Mesothelial cell of epicardium (in vitro differentiated cells): Measurements from ENCODE around the gene OR5K1. TPM values are rescaled to one million over a fixed set of nuclear protein-coding genes. Genes with fewer than 3 reads are reported as not detected.

Experiments
- DNase-seq, 2 experiments: peaks; one replicate each; pipeline ENCODE4 v3.0.0; 2021; ENCODE audit warnings: low spot score in 2 of 2; ENCODE audit not compliant: unreplicated experiment in 2 of 2
- H3K27ac Mint-ChIP-seq: 2 replicates; pipeline ENCODE4 v1.8.0; 2021; ENCODE audit warnings: mixed read lengths
- H3K27me3 Mint-ChIP-seq: 2 replicates; pipeline ENCODE4 v1.8.0; 2021; ENCODE audit warnings: low read depth, mixed read lengths
- H3K36me3 Mint-ChIP-seq: 2 replicates; pipeline ENCODE4 v1.8.0; 2021; ENCODE audit warnings: mixed read lengths
- H3K4me1 Mint-ChIP-seq: 2 replicates; pipeline ENCODE4 v1.8.0; 2021; ENCODE audit warnings: mixed read lengths
- H3K4me3 Mint-ChIP-seq: 2 replicates; pipeline ENCODE4 v1.8.0; 2021; ENCODE audit warnings: mild to moderate bottlenecking, moderate library complexity, mixed read lengths
- H3K9me3 Mint-ChIP-seq: 2 replicates; pipeline ENCODE4 v1.8.0; 2021; ENCODE audit warnings: mixed read lengths
- CTCF ChIP-seq: fragments of 200-600 bp; sonication (generic); IDR thresholded peaks from one replicate; pipeline ENCODE4 v1.5.0; 2021; ENCODE audit warnings: antibody characterized with exemption; ENCODE audit not compliant: unreplicated experiment
- total RNA-seq: library from RNA; stranded (reverse); gene quantifications from 3 replicates; pipeline ENCODE4 v1.2.1, GENCODE V29; 2021

Gene OR5K1
- total RNA-seq, 1 donor from 2014 or later, result not detected

GRCh38 chr3:98449606-98450193 is 13.3 kb upstream of the OR5K1 start:
- no peak for DNase-seq
- Mint-ChIP-seq H3K27me3 (no peaks in the 10 kb centered on the region), H3K4me1 (no peaks in the 10 kb centered on the region), H3K36me3 (no peaks in the 10 kb centered on the region), H3K9me3 (peaks cover 3% of the 10 kb centered on the region), H3K27ac (no peak overlapping the region), H3K4me3 (no peak overlapping the region)
- no peak for TF ChIP-seq CTCF

DNA sequence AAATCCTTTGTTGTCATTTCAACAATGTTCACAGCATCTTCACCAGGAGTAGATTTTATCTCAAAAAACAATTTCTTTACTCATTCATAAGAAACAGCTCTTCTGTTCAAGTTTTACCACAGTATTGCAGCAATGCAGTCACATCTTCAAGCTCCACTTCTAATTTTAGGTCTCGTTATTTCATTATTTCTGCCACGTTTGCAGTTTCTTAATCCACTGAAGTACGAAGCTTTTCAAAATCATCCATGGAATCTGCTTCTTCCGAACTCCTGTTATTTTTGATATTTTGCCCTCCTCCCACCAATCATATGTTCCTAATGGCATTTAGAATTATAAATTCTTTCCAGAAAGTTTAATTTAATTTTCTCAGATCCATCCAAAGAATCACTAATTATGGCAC is 12.6 kb upstream of the OR5K1 start:
- Mint-ChIP-seq H3K27me3 (no peaks in the 10 kb centered on the region), H3K4me1 (no peaks in the 10 kb centered on the region), H3K9me3 (peaks cover 3% of the 10 kb centered on the region), H3K36me3 (no peaks in the 10 kb centered on the region), H3K4me3 (no peak overlapping the region), H3K27ac (no peak overlapping the region)
- no peak for DNase-seq
- no peak for TF ChIP-seq CTCF

DNA sequence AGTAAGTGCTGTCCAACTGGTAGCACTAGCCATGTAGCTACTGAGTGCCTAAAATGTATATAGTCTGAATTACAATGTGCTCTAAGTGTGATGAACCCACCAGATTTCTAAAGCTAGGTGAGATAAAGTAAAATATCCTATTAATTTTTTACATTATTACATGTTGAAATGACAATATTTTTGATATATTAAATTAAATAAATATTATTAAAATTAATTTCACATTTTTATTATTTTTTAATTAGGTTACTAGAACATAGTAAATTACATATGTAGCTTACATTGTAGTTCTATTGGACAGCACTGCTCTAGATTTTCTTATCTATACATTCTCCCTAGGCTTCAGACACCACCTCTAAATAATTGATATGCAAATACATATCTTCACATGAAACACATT is 9.2 kb upstream of the OR5K1 start:
- Mint-ChIP-seq H3K4me3 (no peak overlapping the region), H3K36me3 (no peaks in the 10 kb centered on the region), H3K4me1 (no peaks in the 10 kb centered on the region), H3K27me3 (no peaks in the 10 kb centered on the region), H3K27ac (no peak overlapping the region), H3K9me3 (peaks cover 3% of the 10 kb centered on the region)
- no peak for DNase-seq
- no peak for TF ChIP-seq CTCF

DNA sequence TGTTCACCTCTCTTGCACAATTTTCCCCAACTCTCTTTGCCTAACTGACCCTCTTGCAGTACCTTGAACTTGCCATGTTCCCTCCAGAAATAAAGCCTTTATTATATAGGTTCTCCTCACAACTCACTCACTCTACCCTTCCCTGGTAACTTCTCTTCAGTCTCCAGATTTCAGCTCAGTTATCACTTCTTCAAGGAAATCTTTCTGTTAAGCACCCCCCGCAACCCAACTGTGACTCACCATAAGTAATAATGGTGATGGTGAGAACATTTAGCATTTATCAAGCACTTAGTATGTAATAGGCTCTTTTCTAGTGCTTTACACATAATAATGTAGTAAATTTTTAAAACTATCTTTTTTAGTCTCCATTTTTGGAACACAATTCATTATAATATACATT is 8.1 kb upstream of the OR5K1 start:
- no peaks in the 10 kb centered on the region for H3K27me3 Mint-ChIP-seq
- H3K36me3 Mint-ChIP-seq, result no peaks in the 10 kb centered on the region
- DNase-seq, result no peak
- H3K9me3 Mint-ChIP-seq, result peaks cover 5% of the 10 kb centered on the region
- no peak overlapping the region for H3K27ac Mint-ChIP-seq
- no peaks in the 10 kb centered on the region for H3K4me1 Mint-ChIP-seq
- H3K4me3 Mint-ChIP-seq, result no peak overlapping the region
- no peak for TF ChIP-seq CTCF

DNA sequence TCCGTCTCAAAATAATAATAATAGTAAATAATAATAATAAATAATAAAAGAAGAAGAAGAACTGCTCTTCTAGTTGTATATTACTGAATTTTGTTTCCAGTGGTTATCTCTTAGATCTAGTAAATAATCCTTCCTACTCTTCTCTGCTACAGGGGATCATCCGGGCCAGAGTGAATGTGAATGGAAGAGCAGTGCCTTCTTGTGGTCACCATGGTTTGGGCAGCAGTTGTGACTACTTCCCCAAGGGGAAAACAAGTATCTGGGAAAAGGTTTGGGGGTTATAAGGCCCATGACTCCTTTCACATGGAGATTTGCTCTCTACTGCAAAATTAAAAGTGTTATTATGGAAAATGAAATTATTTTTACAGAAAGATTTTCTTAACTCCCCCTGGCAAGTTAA is 5.5 kb upstream of the OR5K1 start:
- H3K36me3 Mint-ChIP-seq, result no peaks in the 10 kb centered on the region
- H3K9me3 Mint-ChIP-seq, result peaks cover 5% of the 10 kb centered on the region
- H3K27me3 Mint-ChIP-seq, result no peaks in the 10 kb centered on the region
- TF ChIP-seq CTCF, result no peak
- no peak overlapping the region for H3K4me3 Mint-ChIP-seq
- H3K27ac Mint-ChIP-seq, result no peak overlapping the region
- DNase-seq, result no peak
- no peaks in the 10 kb centered on the region for H3K4me1 Mint-ChIP-seq

DNA sequence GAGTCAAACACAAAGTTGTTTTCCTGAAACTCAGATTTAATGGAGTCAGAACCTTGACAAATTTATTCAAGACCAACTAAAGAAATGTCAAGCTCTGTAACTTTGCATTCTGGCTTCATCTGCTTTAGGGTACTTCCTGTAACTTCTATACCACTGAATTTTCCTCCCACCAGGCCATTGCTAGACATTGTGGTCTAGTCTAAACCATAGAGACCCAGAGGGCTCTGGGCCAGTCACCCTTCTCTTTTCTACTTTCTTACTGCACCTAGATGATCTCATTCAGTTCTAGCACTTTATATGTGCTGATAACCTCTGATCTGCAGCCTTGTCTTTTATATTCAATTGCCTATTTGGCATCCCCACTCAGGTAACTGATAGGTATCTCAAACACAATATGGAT is 2.8 kb upstream of the OR5K1 start:
- no peaks in the 10 kb centered on the region for H3K4me1 Mint-ChIP-seq
- no peak for DNase-seq
- peaks cover 5% of the 10 kb centered on the region for H3K9me3 Mint-ChIP-seq
- no peaks in the 10 kb centered on the region for H3K27me3 Mint-ChIP-seq
- TF ChIP-seq CTCF, result no peak
- H3K36me3 Mint-ChIP-seq, result no peaks in the 10 kb centered on the region
- H3K4me3 Mint-ChIP-seq, result no peak overlapping the region
- H3K27ac Mint-ChIP-seq, result no peak overlapping the region
